HepG2 (cell line): ENCODE results near the gene KIF23. TPM values are rescaled to one million over a fixed set of nuclear protein-coding genes. Genes with fewer than 3 reads are reported as not detected.

Experiments used
- GATA4 ChIP-seq: sonication (generic); IDR thresholded peaks from 2 replicates; pipeline ENCODE4 v1.6.1; 2016; ENCODE audit warnings: antibody characterized with exemption, low read depth, borderline replicate concordance
- HNF1A ChIP-seq, 2 experiments: sonication (generic) in 1 of 2; formaldehyde crosslinking in 1 of 2; IDR thresholded peaks; 2 replicates each; pipeline versions ENCODE4 v1.4.0 to v1.6.1; 2016 to 2020; ENCODE audit warnings: borderline replicate concordance in 1 of 2, low read depth in 1 of 2, mild to moderate bottlenecking in 1 of 2, missing genetic modification reagents in 1 of 2
- IRF1 ChIP-seq: sonication (generic); formaldehyde crosslinking; IDR thresholded peaks from 2 replicates; pipeline ENCODE4 v1.4.0; 2020; ENCODE audit warnings: low read depth, mild to moderate bottlenecking, missing genetic modification reagents
- JUNB ChIP-seq: sonication (generic); formaldehyde crosslinking; IDR thresholded peaks from 2 replicates; pipeline ENCODE4 v1.8.0; 2022; ENCODE audit warnings: missing genetic modification reagents, mild to moderate bottlenecking, borderline replicate concordance
- NRL ChIP-seq: sonication (generic); formaldehyde crosslinking; IDR thresholded peaks from 2 replicates; pipeline ENCODE4 v1.5.0; 2020; ENCODE audit warnings: missing genetic modification reagents, mild to moderate bottlenecking, moderate library complexity, borderline replicate concordance
- PRDM15 ChIP-seq: sonication (generic); formaldehyde crosslinking; IDR thresholded peaks from 2 replicates; pipeline ENCODE4 v1.4.0; 2020; ENCODE audit warnings: missing genetic modification reagents
- SALL2 ChIP-seq: sonication (generic); formaldehyde crosslinking; IDR thresholded peaks from 2 replicates; pipeline ENCODE4 v1.8.1; 2023; ENCODE audit warnings: mild to moderate bottlenecking, missing genetic modification reagents, inconsistent platforms
- TBP ChIP-seq: sonication (generic); formaldehyde crosslinking; IDR thresholded peaks from 2 replicates; pipeline ENCODE4 v1.5.0; 2020; ENCODE audit warnings: missing genetic modification reagents
- TCF7L2 ChIP-seq: IDR thresholded peaks from 2 replicates; pipeline ENCODE4 v1.6.1; 2011; ENCODE audit warnings: mild to moderate bottlenecking, low read depth, low read length, moderate library complexity
- ZNF101 ChIP-seq: sonication (generic); formaldehyde crosslinking; IDR thresholded peaks from 2 replicates; pipeline ENCODE4 v1.4.0; 2020; ENCODE audit warnings: mild to moderate bottlenecking, low read depth, missing genetic modification reagents, borderline replicate concordance
- ZNF180 ChIP-seq: sonication (generic); formaldehyde crosslinking; IDR thresholded peaks from 2 replicates; pipeline ENCODE4 v1.4.0; 2020; ENCODE audit warnings: low read depth, missing genetic modification reagents, borderline replicate concordance
- ZNF446 ChIP-seq: sonication (generic); formaldehyde crosslinking; IDR thresholded peaks from 2 replicates; pipeline ENCODE4 v1.5.0; 2020; ENCODE audit warnings: mild to moderate bottlenecking, missing genetic modification reagents
- ZNF724P ChIP-seq: sonication (generic); formaldehyde crosslinking; IDR thresholded peaks from 2 replicates; pipeline ENCODE4 v1.8.0; 2022; ENCODE audit warnings: missing genetic modification reagents, borderline replicate concordance
- polyA plus RNA-seq, 8 experiments: library from polyadenylated mRNA; depleted of rRNA in 3 of 8; stranded (reverse) in 7 of 8; unstranded in 1 of 8; fragments of >200 nt; fragmentation: Illumina TruSeq in 4 of 8; extraction: Trizol in 4 of 8; gene quantifications; 2 replicates each; pipeline versions ENCODE4 v1.2.1 to v1.2.3, GENCODE V29; 2011 to 2016; ENCODE audit warnings: low read depth in 4 of 8, missing spikeins in 1 of 8, mixed read lengths in 1 of 8; ENCODE audit not compliant: insufficient read depth in 1 of 8
- total RNA-seq, 5 experiments: library from RNA; depleted of rRNA; stranded (reverse); fragments of >200 nt; fragmentation: Illumina TruSeq; extraction: Trizol; gene quantifications; 2 replicates each; pipeline ENCODE4 v1.2.3, GENCODE V29; 2016; ENCODE audit warnings: low read depth in 1 of 5
- TF ChIP-seq, protein P1 (sequence below): sonication (generic); formaldehyde crosslinking; IDR thresholded peaks from 2 replicates; pipeline ENCODE4 v1.4.0; 2020; ENCODE audit warnings: missing genetic modification reagents

The KIF23 gene
- total and polyA plus RNA-seq, 2 of the 13 experiments (the other 11 are each of a cell fraction or from before 2014, with no cell fraction given), result 11.3 to 38.1 TPM

DNA sequence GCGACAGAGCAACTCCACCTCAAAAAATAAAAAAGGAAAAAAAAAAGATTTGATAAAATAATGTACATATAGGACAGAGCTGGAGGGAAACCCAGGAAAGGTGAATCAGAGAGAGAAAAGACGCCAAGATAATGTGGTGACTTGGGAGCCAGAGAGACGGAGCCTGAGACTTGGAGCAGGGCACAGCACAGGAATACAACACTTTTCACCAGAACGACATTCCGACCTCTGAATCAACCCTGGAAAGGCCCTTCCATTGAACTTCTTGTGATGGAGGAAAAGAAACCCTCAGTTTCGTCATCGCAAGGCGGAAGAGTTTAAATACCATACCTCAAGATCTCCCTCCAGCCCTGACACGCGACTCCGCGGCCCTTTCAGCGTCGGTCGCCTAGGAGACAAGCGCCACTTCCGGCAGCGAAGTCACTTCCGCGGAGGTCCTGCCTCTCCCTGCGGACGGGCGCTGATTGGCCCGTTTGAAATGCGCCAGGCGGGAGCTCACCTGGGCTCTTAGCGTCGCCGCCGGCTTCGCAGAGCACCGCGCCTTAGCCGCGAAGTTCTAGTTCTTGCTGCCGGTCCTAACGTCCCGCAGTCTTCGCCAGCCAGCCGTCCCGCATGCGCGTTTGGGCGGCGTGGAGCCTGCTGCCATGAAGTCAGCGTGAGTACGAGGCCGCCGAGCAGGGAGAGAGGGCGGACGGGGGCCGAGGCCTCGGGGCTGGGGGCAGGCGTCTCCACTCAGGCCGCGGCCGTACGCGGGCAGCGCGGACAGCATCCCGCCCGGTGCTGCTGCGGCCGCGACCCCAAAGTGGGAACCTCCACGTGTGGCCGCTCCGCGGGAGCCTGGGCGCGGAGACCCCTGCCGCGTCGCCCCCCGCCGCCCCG is at the start of gene KIF23 (continued):
- TF ChIP-seq NRL (CRISPR knock-in tag) (no peak), IRF1 (CRISPR knock-in tag) (no peak), JUNB (CRISPR knock-in tag) (no peak), PRDM15 (no peak), ZNF101 (CRISPR knock-in tag) (no peak), ZNF724P (CRISPR knock-in tag) (peak; percentile 90; the same call in 1 of the 2 replicates), ZNF446 (CRISPR knock-in tag) (no peak), TCF7L2 (no peak), SALL2 (CRISPR knock-in tag) (0 out of 2 replicates have a peak, but pooled peaks have one; percentile 55), TBP (CRISPR knock-in tag) (no peak), ZNF180 (CRISPR knock-in tag) (no peak), GATA4 (0 out of 2 replicates have a peak, but pooled peaks have one; percentile 10), HNF1A (IDR thresholded peaks at IDR 0.05; ENCODE audit: low read depth) (no peak), HNF1A (CRISPR knock-in tag; IDR thresholded peaks at IDR 0.05; ENCODE audit: borderline replicate concordance) (no peak)
- TF ChIP-seq, protein P1, sequence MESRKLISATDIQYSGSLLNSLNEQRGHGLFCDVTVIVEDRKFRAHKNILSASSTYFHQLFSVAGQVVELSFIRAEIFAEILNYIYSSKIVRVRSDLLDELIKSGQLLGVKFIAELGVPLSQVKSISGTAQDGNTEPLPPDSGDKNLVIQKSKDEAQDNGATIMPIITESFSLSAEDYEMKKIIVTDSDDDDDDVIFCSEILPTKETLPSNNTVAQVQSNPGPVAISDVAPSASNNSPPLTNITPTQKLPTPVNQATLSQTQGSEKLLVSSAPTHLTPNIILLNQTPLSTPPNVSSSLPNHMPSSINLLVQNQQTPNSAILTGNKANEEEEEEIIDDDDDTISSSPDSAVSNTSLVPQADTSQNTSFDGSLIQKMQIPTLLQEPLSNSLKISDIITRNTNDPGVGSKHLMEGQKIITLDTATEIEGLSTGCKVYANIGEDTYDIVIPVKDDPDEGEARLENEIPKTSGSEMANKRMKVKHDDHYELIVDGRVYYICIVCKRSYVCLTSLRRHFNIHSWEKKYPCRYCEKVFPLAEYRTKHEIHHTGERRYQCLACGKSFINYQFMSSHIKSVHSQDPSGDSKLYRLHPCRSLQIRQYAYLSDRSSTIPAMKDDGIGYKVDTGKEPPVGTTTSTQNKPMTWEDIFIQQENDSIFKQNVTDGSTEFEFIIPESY (CRISPR knock-in tag), result no peak
